Colonic mucosa (tissue), 4 donors: Measurements from ENCODE around the gene RMND5B. TPM values are rescaled to one million over a fixed set of nuclear protein-coding genes. Genes with fewer than 3 reads are reported as not detected.

ENCODE experiments used
- DNase-seq: peaks from one replicate; pipeline ENCODE4 v3.0.0-alpha.2; 2020
- H3K27ac ChIP-seq: fragments of 200-600 bp; one replicate; pipeline ENCODE4 v1.8.0; 2021
- H3K27me3 ChIP-seq: fragments of 200-600 bp; one replicate; pipeline ENCODE4 v1.8.0; 2021
- H3K36me3 ChIP-seq: fragments of 200-600 bp; one replicate; pipeline ENCODE4 v1.8.0; 2021
- H3K4me1 ChIP-seq: fragments of 200-600 bp; one replicate; pipeline ENCODE4 v1.8.0; 2021; ENCODE audit warnings: mild to moderate bottlenecking
- H3K4me3 ChIP-seq: fragments of 200-600 bp; one replicate; pipeline ENCODE4 v1.8.0; 2021
- H3K9ac ChIP-seq, 2 donors: one replicate each; pipeline ENCODE4 v1.7.0; 2013; ENCODE audit warnings: control low read depth in 2 of 2, low read depth in 2 of 2, low read length in 2 of 2
- H3K9me3 ChIP-seq: fragments of 200-600 bp; one replicate; pipeline ENCODE4 v1.8.0; 2021
- intact Hi-C: fragments of 100-400 bp; cut with DNase I; formaldehyde crosslinking; loops from one replicate; pipeline ENCODE4 v1.14.1; 2022
- total RNA-seq, 2 donors: library from RNA; stranded (reverse); fragmentation: NEBNext Ultra II Directional in 1 of 2; extraction: Animal tissue kit (Norgen Biotek cat#: 25700) in 1 of 2; gene quantifications; one replicate each; pipeline ENCODE4 v1.2.1, GENCODE V29; 2021
- TF ChIP-seq, protein P1 (sequence below): fragments of 200-600 bp; IDR thresholded peaks from one replicate; pipeline ENCODE4 v1.8.0; 2022; ENCODE audit warnings: antibody characterized with exemption, mild to moderate bottlenecking
- donor health status: healthy.
- donor health status: DM: no; HTN: no; CAD: no.
- donor health status: DM: no; HTN: no; CAD: no.

Gene RMND5B
- total RNA-seq, 2 donors from 2014 or later: 31.9 to 50.1 TPM

DNA sequence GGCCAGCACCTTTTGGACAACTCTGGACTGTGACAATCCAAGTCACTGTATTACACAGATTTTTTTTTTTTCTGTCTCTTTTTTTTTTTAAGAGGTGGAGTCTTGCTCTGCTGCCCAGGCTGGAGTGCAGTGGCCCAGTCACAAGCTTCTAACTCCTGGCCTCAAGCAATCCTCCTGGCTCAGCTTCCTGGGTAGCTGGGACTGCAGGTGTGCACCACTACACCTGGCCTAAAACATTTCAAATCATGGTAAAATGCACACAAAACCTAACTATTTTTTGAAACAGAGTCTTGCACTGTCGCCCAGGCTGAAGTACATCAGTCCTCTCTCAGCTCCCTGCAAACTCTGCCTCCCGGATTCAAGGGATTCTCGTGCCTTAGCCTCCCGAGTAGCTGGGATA is 24.7 kb upstream of the RMND5B start:
- Histone ChIP-seq H3K27ac (no peak overlapping the region), H3K9ac (no peak overlapping the region), H3K9me3 (no peaks in the 10 kb centered on the region), H3K4me1 (peaks cover 5% of the 10 kb centered on the region), H3K4me3 (no peak overlapping the region), H3K36me3 (no peaks in the 10 kb centered on the region), H3K27me3 (no peaks in the 10 kb centered on the region)
- intact Hi-C loops: no loop called here
- no peak for DNase-seq
- TF ChIP-seq, protein P1, sequence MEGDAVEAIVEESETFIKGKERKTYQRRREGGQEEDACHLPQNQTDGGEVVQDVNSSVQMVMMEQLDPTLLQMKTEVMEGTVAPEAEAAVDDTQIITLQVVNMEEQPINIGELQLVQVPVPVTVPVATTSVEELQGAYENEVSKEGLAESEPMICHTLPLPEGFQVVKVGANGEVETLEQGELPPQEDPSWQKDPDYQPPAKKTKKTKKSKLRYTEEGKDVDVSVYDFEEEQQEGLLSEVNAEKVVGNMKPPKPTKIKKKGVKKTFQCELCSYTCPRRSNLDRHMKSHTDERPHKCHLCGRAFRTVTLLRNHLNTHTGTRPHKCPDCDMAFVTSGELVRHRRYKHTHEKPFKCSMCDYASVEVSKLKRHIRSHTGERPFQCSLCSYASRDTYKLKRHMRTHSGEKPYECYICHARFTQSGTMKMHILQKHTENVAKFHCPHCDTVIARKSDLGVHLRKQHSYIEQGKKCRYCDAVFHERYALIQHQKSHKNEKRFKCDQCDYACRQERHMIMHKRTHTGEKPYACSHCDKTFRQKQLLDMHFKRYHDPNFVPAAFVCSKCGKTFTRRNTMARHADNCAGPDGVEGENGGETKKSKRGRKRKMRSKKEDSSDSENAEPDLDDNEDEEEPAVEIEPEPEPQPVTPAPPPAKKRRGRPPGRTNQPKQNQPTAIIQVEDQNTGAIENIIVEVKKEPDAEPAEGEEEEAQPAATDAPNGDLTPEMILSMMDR: no peak

DNA sequence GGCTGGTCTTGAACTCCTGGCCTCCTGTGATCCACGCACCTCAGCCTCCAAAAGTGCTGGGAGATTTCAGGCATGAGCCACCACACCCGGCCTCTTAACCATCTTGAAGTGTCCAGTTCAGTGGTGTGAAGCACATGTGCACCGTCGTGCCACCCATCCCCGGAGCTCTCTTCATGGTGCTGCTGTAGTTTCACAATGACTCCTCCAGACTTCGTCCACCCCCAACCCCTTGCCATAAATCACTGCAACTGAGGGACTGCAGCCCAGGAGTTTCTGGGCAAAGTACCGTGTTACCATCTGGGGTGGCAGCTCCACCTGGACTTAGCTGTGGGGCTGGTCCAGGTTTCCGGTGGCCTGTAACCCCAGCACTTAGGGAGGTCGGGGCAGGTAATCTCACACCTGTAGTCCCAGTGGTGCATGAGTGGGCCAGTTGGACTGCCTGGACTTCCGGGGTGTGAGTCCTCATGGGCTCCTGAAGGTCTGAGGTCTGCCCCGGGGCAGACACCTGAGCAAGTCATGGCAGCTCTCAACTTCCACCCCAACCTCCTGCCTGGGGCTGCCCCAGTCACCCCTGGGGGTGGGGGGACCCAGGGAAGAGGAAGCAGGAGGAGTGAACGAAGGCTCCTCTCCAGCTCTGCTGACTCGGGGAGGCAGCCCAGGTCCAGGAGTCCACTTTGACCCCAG is 24.1 kb upstream of the RMND5B start:
- no peak overlapping the region for H3K27ac ChIP-seq

DNA sequence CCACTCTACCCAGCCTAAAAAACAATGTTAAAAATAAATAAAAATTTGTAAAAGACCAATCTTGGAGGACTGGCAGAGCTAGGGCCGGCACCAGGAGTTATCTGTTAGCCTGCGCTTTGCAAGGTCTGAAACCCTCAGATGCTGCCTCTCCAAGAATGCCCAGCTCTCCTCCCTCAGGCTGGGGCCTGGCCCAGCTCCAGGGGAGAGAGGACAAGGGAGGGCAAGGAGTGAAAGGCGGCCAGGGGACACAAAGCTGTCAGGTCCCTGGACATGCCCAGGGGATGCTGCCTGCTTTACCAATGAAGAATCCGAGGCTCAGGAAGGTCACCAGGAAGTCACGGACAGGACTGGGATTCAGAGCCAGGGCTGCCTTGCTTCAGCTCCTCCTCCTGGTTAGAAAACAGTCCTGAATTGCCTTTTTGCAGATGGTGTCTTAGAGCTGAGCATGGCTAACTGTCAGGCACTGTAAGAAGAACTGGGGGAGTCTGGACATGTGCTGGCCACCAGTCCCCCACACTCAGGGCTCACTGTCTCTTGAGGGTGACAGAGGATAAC is 23.0 kb upstream of the RMND5B start:
- Histone ChIP-seq H3K27me3 (no peaks in the 10 kb centered on the region), H3K9me3 (no peaks in the 10 kb centered on the region), H3K9ac (no peak overlapping the region), H3K27ac (no peak overlapping the region), H3K4me1 (peaks cover 5% of the 10 kb centered on the region), H3K4me3 (no peak overlapping the region), H3K36me3 (no peaks in the 10 kb centered on the region)
- DNase-seq: no peak
- intact Hi-C loops: no loop called here
- TF ChIP-seq, protein P1: no peak

More for the DNA sequence above, 24.1 kb upstream of the RMND5B start:
- H3K4me1 ChIP-seq: peaks cover 5% of the 10 kb centered on the region
- no peak for DNase-seq
- no peak overlapping the region for H3K4me3 ChIP-seq
- H3K9me3 ChIP-seq: no peaks in the 10 kb centered on the region
- H3K36me3 ChIP-seq: no peaks in the 10 kb centered on the region
- intact Hi-C loops: no loop called here
- no peak overlapping the region for H3K9ac ChIP-seq
- TF ChIP-seq, protein P1: no peak
- no peaks in the 10 kb centered on the region for H3K27me3 ChIP-seq

DNA sequence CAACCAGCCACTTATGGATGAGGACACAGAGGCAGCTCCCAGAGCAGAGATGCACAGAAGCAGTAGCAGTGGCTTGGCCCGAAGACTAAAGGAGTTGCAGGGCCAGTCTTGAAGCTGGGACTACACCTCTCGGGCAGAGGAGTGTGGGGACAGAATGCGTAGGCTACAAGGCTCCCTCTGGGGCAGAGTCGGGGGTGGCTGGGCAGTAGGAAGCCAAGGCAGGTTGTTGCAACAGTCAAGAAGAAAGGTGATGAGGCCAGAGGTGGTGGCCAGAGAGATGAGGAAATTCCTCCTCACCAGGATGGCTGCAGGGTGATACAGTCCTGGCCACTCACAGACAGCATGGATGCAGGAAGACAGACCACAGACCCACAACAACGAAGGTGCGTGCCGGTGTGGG is 22.4 kb upstream of the RMND5B start:
- Histone ChIP-seq H3K9me3 (no peaks in the 10 kb centered on the region), H3K27ac (no peak overlapping the region), H3K36me3 (no peaks in the 10 kb centered on the region), H3K4me1 (peaks cover 5% of the 10 kb centered on the region), H3K27me3 (no peaks in the 10 kb centered on the region), H3K9ac (peak overlapping the region in 1 of 2 donors; percentile 9), H3K4me3 (no peak overlapping the region)
- intact Hi-C loops: no loop called here
- DNase-seq: no peak
- TF ChIP-seq, protein P1: no peak

DNA sequence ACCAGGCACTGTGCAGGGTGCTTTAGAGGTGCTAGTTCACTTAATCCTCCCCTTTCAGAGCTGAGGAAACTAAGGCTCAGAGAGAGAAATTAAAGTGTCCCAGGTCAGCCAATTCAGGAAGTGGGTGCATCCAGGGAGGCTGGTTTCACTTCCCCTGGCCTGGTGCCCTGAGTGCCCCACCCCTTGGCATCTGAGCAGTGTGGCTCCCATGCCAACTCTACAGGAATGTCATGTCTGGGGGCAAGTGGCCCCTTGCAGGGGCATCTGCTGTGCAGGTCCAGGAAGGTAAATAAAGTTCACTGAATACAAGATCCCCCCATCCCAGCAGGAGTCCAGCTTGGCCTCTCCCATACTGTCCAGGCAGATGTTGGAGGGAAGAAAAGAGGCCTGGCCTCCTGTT is 21.8 kb upstream of the RMND5B start:
- TF ChIP-seq, protein P1: no peak
- no peaks in the 10 kb centered on the region for H3K9me3 ChIP-seq
- no peaks in the 10 kb centered on the region for H3K36me3 ChIP-seq
- no peak overlapping the region for H3K27ac ChIP-seq
- peak; percentile 85 for DNase-seq
- H3K27me3 ChIP-seq: peaks cover 4% of the 10 kb centered on the region
- H3K9ac ChIP-seq: peak overlapping the region in 1 of 2 donors; percentile 9
- no peak overlapping the region for H3K4me3 ChIP-seq
- intact Hi-C loops: no loop called here
- peaks cover 8% of the 10 kb centered on the region for H3K4me1 ChIP-seq
